Activated T-helper 1 cell treated with anti-CD3 and anti-CD28 coated beads, Interleukin-12 subunit alpha, Interleukin-12 subunit beta, Interleukin-2, Interleukin-4 antibody, amounts not matched to agents 30 ng/mL and 10 ng/mL and 1 ng/mL, durations not matched to agents 14 hours and 24 hours and 36 hours (primary cell): Measurements from ENCODE around the gene OR52K2. TPM values are rescaled to one million over a fixed set of nuclear protein-coding genes. Genes with fewer than 3 reads are reported as not detected.
"Not testable (repeated sequence)": the region's sequence is repeated elsewhere in the genome, so short reads cannot be mapped to it uniquely, and the experiment has no call there.

Experiments used
- DNase-seq: peaks from one replicate; pipeline ENCODE4 v3.0.0; 2021; ENCODE audit warnings: low spot score
- H3K27ac Mint-ChIP-seq: one replicate; pipeline ENCODE4 v1.8.0; 2021; ENCODE audit warnings: mild to moderate bottlenecking, mixed read lengths
- H3K27me3 Mint-ChIP-seq: one replicate; pipeline ENCODE4 v1.8.0; 2022; ENCODE audit warnings: mild to moderate bottlenecking, moderate library complexity, mixed read lengths; ENCODE audit not compliant: insufficient read depth
- H3K36me3 Mint-ChIP-seq: one replicate; pipeline ENCODE4 v1.8.0; 2021; ENCODE audit warnings: low read depth, mixed read lengths
- H3K4me1 Mint-ChIP-seq: one replicate; pipeline ENCODE4 v1.8.0; 2021; ENCODE audit warnings: low read depth, mixed read lengths
- H3K4me3 Mint-ChIP-seq: one replicate; pipeline ENCODE4 v1.8.0; 2021; ENCODE audit warnings: mild to moderate bottlenecking, moderate library complexity, mixed read lengths
- H3K9me3 Mint-ChIP-seq: one replicate; pipeline ENCODE4 v1.8.0; 2021; ENCODE audit warnings: mixed read lengths
- intact Hi-C: fragments of 100-400 bp; cut with micrococcal nuclease; formaldehyde crosslinking; loops from one replicate; pipeline ENCODE4 v1.15.1; 2024
- total RNA-seq: library from RNA; stranded (reverse); gene quantifications from 2 replicates; pipeline ENCODE4 v1.2.3, GENCODE V29; 2022

The OR52K2 gene
- total RNA-seq, result not detected in 2 replicates

DNA sequence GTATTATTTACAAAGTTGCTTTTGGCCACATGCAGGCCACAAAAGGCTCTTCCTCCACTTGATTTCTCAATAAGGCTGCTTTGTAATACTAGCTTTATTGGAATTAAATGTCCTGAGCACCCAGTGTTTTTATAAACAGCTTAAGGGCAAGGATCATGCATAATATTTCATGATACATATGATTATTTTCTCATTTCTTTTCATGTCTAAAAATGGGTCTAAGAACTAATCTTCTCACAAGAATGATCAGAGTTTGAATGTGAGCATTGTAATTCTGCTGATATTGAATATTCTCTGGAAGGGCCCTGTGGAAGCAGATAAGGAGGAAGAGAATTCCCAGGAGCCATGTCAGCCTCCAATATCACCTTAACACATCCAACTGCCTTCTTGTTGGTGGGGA lies at the start of gene OR52K2:
OR52K2 (plus strand) TSS at position 301 of the 400 bp plus-strand sequence; CDS start at position 346, 45 bp downstream.
- H3K27me3 Mint-ChIP-seq, result no peaks in the 10 kb centered on the region
- H3K9me3 Mint-ChIP-seq, result no peaks in the 10 kb centered on the region
- H3K4me3 Mint-ChIP-seq, result no peak within 1 kb of the TSS
- H3K4me1 Mint-ChIP-seq, result no peaks in the 10 kb centered on the region
- no peak for DNase-seq
- intact Hi-C loops, result no loop called here
- H3K36me3 Mint-ChIP-seq, result no peaks in the 10 kb centered on the region
- no peak within 1 kb of the TSS for H3K27ac Mint-ChIP-seq

DNA sequence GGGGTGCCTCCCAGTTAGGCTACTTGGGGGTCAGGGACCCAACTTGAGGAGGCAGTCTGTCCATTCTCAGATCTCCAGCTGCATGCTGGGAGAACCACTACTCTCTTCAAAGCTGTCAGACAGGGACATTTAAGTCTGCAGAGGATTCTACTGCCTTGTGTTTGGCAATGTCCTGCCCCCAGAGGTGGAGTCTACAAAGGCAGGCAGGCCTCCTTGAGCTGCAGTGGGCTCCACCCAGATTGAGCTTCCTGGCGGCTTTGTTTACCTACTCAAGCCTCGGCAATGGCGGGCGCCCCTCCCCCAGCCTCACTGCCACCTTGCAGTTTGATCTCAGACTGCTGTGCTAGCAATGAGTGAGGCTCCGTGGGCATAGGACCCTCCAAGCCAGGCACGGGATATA lies 42.9 kb upstream of the OR52K2 start:
- H3K36me3 Mint-ChIP-seq, H3K27ac Mint-ChIP-seq, H3K4me1 Mint-ChIP-seq, DNase-seq, H3K9me3 Mint-ChIP-seq, intact Hi-C loops, H3K27me3 Mint-ChIP-seq, H3K4me3 Mint-ChIP-seq: not testable (repeated sequence)

DNA sequence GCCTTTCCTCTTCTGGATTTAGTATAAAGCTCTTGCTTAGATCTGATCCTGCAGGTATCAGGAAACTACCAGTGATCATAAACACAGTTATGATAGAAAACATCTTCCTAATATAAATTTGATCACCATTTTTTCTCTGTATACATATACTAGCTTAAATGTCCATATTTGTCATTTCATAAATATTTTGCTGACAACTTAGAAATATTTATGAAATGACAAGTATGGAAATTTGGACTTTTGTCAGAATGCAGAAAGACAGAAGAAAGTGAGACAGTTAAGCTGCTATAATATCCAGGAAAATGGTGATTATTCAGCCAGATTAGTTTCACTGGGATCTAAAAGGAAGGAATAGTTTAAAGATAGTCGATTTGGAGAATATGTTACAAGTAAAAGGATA lies 32.8 kb upstream of the OR52K2 start:
- no peak overlapping the region for H3K4me3 Mint-ChIP-seq

DNA sequence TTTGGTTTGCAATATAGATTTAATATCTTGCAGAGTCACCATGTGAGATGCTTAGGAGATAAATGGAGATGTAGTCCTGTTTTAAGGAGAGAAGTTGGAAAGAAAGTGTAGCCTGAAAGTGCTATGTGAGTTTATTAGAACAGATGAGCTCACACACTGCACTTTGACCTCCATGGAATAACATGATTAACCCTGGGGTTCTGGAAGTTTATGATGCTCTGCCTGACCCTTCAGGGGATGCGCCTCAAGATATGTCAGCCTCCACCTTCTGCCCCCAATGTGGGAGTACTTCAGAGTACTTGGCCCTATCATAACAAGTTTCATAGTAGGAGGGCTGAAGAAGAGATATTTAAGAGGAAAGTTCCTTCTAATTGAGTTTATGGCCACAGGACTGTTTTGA lies 32.3 kb upstream of the OR52K2 start:
- DNase-seq, result no peak
- no peak overlapping the region for H3K27ac Mint-ChIP-seq
- no peaks in the 10 kb centered on the region for H3K4me1 Mint-ChIP-seq
- no peaks in the 10 kb centered on the region for H3K36me3 Mint-ChIP-seq
- intact Hi-C loops, result no loop called here
- H3K9me3 Mint-ChIP-seq, result no peaks in the 10 kb centered on the region
- no peak overlapping the region for H3K4me3 Mint-ChIP-seq
- no peaks in the 10 kb centered on the region for H3K27me3 Mint-ChIP-seq

More for the DNA sequence above, 32.8 kb upstream of the OR52K2 start:
- Mint-ChIP-seq H3K27ac (no peak overlapping the region), H3K27me3 (no peaks in the 10 kb centered on the region), H3K4me1 (no peaks in the 10 kb centered on the region), H3K9me3 (no peaks in the 10 kb centered on the region), H3K36me3 (no peaks in the 10 kb centered on the region)
- intact Hi-C loops, result no loop called here
- DNase-seq, result no peak

DNA sequence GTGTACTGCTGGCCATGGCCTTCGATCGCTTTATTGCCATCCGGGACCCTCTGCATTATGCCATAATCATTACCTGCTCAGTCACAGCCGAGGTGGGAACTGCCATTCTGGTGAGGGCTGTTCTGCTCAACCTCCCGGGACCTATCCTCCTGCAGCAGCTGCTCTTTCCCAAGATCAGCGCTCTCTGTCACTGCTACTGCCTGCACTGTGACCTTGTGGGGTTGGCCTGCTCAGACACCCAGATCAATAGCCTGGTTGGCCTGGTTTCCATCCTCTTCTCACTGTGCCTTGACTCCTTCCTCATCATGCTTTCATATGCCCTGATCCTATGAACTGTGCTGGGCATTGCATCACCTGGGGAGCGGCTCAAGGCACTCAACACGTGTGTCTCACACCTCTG lies 30.7 kb upstream of the OR52K2 start:
- no peaks in the 10 kb centered on the region for H3K9me3 Mint-ChIP-seq

DNA sequence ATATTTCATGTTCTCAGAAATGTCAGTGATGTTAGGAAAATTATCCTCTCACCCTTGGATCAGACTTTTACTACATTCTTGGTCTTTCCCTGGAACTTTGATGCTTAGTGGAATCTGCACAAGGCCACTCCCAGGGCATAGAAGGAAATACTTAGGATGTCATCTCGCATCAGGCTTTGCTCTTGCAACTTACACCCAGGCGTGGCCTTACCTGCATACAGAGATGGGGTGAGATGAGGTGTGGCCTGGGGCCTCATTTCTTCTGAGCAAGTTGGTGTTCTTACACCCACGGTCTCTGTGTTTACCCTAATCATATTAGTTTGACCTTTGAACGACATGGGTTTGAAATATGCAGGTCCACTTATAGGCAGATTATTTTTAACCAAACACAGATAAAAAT lies 19.0 kb upstream of the OR52K2 start:
- Mint-ChIP-seq H3K4me3 (no peak overlapping the region), H3K27me3 (peaks cover 9% of the 10 kb centered on the region), H3K27ac (no peak overlapping the region), H3K36me3 (no peaks in the 10 kb centered on the region), H3K9me3 (no peaks in the 10 kb centered on the region), H3K4me1 (no peaks in the 10 kb centered on the region)
- intact Hi-C loops, result no loop called here
- no peak for DNase-seq

More for the DNA sequence above, 30.7 kb upstream of the OR52K2 start:
- Mint-ChIP-seq H3K27ac (no peak overlapping the region), H3K4me1 (no peaks in the 10 kb centered on the region), H3K4me3 (no peak overlapping the region), H3K36me3 (no peaks in the 10 kb centered on the region), H3K27me3 (no peaks in the 10 kb centered on the region)
- intact Hi-C loops, result no loop called here
- DNase-seq, result no peak

DNA sequence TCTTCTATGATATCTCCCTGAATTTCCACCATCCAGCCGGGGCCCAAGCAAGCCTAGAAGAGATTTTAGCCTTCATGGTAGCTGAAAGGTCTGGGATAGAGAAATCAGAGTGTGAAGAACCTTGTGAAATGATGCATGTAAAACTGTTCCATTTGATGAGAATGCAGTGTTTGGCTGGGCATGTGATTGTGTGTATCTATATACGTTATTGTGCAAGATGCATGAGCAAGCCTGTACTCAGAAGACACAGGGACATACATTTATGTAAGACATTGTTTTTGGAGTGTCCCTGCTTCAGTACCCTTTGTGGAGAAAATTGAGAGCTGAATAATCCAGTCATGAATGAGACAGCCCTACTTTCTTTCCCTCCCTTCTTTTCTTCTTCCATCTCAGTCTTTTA lies 15.2 kb upstream of the OR52K2 start:
- peaks cover 6% of the 10 kb centered on the region for H3K27me3 Mint-ChIP-seq
- H3K4me1 Mint-ChIP-seq, result no peaks in the 10 kb centered on the region
- no peak overlapping the region for H3K27ac Mint-ChIP-seq
- H3K4me3 Mint-ChIP-seq, result no peak overlapping the region
- intact Hi-C loops, result no loop called here
- DNase-seq, result no peak
- H3K36me3 Mint-ChIP-seq, result no peaks in the 10 kb centered on the region
- no peaks in the 10 kb centered on the region for H3K9me3 Mint-ChIP-seq

DNA sequence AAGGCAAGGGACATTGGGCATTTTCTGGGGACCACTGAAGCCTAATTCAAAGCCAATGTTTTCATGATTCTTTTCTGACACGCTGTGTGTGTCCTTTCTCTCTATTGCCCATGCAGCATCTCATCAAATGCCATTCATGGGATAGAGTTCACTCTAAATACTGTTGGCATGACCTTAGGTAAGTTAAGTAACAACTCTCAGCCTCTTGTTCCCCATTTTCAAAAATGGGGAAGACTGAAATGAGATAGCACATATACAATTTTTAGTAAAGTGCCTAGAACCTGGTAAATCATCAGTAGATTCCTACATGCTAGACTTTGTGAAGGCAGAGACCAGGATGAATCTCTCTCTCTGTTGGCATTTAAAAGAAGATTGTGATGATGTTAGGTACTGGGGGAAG lies 12.7 kb upstream of the OR52K2 start:
- DNase-seq, result no peak
- H3K4me3 Mint-ChIP-seq, result no peak overlapping the region
- intact Hi-C loops, result no loop called here
- no peaks in the 10 kb centered on the region for H3K36me3 Mint-ChIP-seq
- no peaks in the 10 kb centered on the region for H3K4me1 Mint-ChIP-seq
- peaks cover 2% of the 10 kb centered on the region for H3K9me3 Mint-ChIP-seq
- peaks cover 4% of the 10 kb centered on the region for H3K27me3 Mint-ChIP-seq
- H3K27ac Mint-ChIP-seq, result no peak overlapping the region

DNA sequence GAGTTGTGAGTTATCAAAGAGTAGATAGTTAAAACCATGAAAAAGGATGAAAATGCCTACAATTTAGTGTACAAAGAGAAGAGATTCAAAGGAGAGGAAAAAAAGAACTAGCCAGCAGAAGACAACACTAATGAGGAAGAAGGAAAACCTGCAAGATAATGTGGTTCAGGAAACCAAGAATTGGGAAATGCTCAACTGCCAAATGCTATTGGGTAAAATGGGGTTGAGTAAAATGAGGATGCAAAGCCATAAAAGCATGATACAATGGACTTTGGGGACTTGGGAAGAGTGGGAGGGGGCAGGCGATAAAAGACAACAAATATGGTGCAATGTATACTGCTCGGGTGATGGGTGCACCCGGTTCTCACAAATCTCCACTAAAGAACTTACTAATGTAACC lies 7.6 kb upstream of the OR52K2 start:
- H3K27me3 Mint-ChIP-seq, result no peaks in the 10 kb centered on the region
- H3K9me3 Mint-ChIP-seq, result peaks cover 4% of the 10 kb centered on the region
- H3K27ac Mint-ChIP-seq, result no peak overlapping the region
- H3K4me3 Mint-ChIP-seq, result no peak overlapping the region
- intact Hi-C loops, result no loop called here
- H3K36me3 Mint-ChIP-seq, result no peaks in the 10 kb centered on the region
- no peaks in the 10 kb centered on the region for H3K4me1 Mint-ChIP-seq
- no peak for DNase-seq

DNA sequence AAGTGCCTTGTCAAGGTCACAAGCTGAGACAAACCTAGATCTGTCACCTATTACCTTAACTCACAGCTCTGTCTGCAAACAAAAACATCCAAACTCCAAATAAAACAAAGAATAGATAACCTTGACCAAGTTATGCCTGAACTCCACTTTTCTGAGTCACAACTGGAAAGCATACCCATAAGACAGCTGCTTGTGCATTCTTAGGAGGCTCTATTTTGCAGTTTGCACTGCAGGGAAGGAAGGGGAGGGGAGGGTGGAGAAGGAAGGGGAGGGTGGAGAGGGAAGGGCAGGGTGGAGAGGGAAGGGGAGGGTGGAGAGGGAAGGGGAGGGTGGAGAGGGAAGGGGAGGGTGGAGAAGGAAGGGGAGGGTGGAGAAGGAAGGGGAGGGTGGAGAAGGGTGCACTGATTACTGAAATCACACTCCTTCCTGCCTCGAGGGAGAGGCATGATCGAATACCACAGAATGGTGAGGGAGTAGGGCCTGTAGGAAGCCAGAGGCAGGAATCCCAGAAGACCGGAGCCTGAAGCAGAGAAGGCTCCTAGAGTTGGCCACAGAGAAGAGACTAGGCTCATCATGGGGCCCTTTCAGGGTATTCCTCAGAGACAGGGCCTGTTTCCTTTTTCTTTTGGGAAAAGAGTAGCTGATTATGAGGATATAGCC lies 5.7 kb upstream of the OR52K2 start:
- H3K4me1 Mint-ChIP-seq, result no peaks in the 10 kb centered on the region
- H3K27me3 Mint-ChIP-seq, result no peaks in the 10 kb centered on the region
- H3K27ac Mint-ChIP-seq, result no peak overlapping the region
- DNase-seq, result no peak
- H3K36me3 Mint-ChIP-seq, result no peaks in the 10 kb centered on the region
- intact Hi-C loops, result no loop called here
- H3K4me3 Mint-ChIP-seq, result no peak overlapping the region
- peaks cover 4% of the 10 kb centered on the region for H3K9me3 Mint-ChIP-seq

DNA sequence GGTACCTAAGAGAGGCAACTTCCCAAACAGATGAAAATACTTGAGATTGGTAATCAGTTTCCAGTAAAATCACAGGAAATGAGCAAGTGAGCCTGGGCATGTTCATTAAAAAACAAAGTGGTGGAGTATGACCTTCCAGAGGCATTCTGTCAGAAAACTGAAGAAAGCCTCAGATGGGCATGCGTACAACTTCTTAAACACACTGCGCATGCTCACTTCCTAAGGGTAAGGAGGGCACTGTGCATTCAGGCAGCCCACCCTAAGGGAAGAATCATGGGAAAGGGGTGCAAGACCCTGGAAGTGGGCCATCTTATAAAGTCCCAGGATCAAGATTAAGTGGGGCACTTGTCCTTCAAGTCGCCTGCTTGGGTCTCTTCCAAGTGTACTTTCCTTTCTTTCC lies 4.0 kb downstream of the OR52K2 start:
- no peak for DNase-seq
- intact Hi-C loops, result no loop called here
- Mint-ChIP-seq H3K4me3 (no peak overlapping the region), H3K4me1 (no peaks in the 10 kb centered on the region), H3K27me3 (no peaks in the 10 kb centered on the region), H3K9me3 (peaks cover 6% of the 10 kb centered on the region), H3K27ac (no peak overlapping the region), H3K36me3 (no peaks in the 10 kb centered on the region)

DNA sequence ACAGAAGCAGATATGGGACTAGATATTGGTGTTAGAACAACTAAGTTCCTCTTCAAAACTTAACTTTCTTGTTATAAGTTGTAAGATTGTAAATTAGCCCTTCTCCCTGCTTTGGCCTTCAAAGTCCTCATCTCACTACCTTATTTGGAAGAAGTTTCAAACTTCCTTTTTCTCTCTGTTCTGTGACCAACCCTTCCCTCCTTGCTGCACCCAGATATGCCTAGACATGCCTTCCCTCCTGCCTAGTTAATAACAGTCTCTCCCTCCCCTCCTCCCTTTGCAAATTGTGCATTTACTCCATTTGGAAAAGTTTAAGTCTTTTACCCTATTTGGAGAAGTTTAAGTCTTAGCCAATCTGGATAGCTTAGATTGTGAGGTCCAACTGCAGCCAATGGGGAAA lies 4.9 kb downstream of the OR52K2 start:
- peaks cover 3% of the 10 kb centered on the region for H3K4me1 Mint-ChIP-seq
- intact Hi-C loops, result no loop called here
- H3K9me3 Mint-ChIP-seq, result peaks cover 6% of the 10 kb centered on the region
- H3K4me3 Mint-ChIP-seq, result no peak overlapping the region
- H3K36me3 Mint-ChIP-seq, result no peaks in the 10 kb centered on the region
- no peak overlapping the region for H3K27ac Mint-ChIP-seq
- peaks cover 1% of the 10 kb centered on the region for H3K27me3 Mint-ChIP-seq
- DNase-seq, result no peak

DNA sequence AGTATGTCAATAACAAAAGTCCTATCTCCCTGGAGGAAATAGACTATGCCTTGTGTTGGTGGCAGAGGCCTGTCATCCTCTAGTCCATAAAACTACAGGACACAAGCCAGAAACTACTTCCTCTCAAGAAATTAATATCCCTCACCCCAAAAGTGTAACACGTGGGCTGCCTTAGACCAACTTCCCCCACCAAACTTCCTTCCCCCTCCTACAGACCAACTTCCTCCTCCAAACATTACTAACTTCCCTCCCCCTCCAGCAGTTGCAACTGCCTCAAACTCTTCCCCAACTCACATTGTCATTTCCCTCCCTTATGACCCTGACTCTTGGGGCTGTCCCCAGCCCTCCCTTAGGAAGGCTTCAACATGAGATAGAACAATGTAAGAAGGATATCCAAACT lies 6.3 kb downstream of the OR52K2 start:
- Mint-ChIP-seq H3K9me3 (peaks cover 6% of the 10 kb centered on the region), H3K4me1 (peaks cover 7% of the 10 kb centered on the region), H3K4me3 (no peak overlapping the region), H3K36me3 (no peaks in the 10 kb centered on the region), H3K27me3 (peaks cover 2% of the 10 kb centered on the region), H3K27ac (no peak overlapping the region)
- DNase-seq, result no peak
- intact Hi-C loops, result no loop called here

DNA sequence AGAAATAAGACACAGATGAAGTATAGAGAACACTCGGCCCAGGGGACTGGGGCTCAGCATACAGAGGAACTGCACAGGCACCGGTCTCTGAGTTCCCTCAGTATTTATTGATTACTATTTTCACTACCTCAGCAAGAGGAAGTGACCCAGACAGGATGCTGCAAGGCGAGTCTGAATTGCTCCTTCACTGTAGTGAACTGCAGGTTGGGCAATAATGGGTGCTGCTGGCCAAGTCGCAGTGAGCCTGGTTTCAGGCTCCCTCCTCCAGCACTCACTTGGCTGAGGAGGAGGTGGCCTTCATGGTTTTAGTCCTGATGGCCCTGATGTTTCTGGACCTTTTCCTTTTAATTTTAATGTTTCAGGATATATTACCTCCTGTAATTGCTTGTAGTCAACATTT lies 10.4 kb downstream of the OR52K2 start:
- Mint-ChIP-seq H3K9me3 (peaks cover 25% of the 10 kb centered on the region), H3K27me3 (peaks cover 3% of the 10 kb centered on the region), H3K4me1 (peaks cover 7% of the 10 kb centered on the region), H3K27ac (no peak overlapping the region), H3K36me3 (no peaks in the 10 kb centered on the region), H3K4me3 (no peak overlapping the region)
- DNase-seq, result no peak
- intact Hi-C loops, result no loop called here
